ENCODE results near the gene VIT. TPM values are rescaled to one million over a fixed set of nuclear protein-coding genes. Genes with fewer than 3 reads are reported as not detected.
A peak's percentile ranks its signal among the peaks of the same experiment; 100 is the strongest.

VIT gene
- total and polyA plus RNA-seq, 7 donors = 1.2 to 8.5 (median 4.5) TPM

DNA sequence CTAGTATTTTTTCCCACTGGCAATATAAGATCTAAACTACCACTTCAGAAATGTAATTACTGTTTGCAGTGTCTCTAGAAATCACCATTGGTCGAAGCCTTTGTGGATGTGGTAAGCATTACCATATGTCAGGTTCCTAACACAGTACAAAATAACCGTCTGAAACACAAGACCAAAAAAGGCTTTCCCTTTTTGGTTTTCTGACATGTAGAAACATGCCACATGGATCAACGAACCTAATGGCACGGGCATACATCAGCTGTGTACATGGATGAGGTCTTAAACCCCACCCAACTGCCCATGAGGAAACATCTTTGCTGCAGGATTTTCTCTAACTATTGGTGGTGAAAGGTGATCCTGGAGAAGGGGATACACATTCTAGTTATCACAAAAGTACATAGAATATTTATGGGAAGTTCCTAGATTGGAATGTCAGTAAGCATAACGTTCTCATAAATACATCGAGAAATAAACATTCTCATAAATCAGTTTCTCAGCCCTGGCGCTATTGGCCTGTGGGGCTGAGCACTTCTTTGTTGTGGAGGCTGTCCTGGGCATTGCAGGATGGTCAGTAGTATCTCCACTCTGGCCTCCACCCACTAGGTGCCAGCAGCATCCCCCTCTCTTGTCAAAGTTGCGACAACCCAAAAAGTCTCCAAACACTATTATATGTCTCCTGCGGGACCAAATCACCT is 9.0 kb downstream of the VIT start:
- Histone ChIP-seq H3K4me1 (no peaks in the 10 kb centered on the region), H3K27ac (no peak overlapping the region), H3K27me3 (ENCODE audit: insufficient read depth in 3 of 3, low read length in 2 of 3) (no peaks in the 10 kb centered on the region), H3K9me3 (no peaks in the 10 kb centered on the region), H3K36me3 (ENCODE audit: insufficient read depth in 1 of 2, low read depth in 1 of 2) (no peaks in the 10 kb centered on the region), H3K4me3 (no peak overlapping the region)
- 78 to 87% (median 79%) methylated on average over 9 of the region's 9 CpGs for WGBS, 3 donors
- ATAC-seq (peak in 2 of 4 donors; percentile 8 to 30), DNase-seq (peak in 1 of 2 donors; percentile 55)
- intact Hi-C loops (cut with DNase I) = no loop called here
- TF ChIP-seq, protein P1, sequence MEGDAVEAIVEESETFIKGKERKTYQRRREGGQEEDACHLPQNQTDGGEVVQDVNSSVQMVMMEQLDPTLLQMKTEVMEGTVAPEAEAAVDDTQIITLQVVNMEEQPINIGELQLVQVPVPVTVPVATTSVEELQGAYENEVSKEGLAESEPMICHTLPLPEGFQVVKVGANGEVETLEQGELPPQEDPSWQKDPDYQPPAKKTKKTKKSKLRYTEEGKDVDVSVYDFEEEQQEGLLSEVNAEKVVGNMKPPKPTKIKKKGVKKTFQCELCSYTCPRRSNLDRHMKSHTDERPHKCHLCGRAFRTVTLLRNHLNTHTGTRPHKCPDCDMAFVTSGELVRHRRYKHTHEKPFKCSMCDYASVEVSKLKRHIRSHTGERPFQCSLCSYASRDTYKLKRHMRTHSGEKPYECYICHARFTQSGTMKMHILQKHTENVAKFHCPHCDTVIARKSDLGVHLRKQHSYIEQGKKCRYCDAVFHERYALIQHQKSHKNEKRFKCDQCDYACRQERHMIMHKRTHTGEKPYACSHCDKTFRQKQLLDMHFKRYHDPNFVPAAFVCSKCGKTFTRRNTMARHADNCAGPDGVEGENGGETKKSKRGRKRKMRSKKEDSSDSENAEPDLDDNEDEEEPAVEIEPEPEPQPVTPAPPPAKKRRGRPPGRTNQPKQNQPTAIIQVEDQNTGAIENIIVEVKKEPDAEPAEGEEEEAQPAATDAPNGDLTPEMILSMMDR (IDR thresholded peaks at IDR 0.05) = no peak

DNA sequence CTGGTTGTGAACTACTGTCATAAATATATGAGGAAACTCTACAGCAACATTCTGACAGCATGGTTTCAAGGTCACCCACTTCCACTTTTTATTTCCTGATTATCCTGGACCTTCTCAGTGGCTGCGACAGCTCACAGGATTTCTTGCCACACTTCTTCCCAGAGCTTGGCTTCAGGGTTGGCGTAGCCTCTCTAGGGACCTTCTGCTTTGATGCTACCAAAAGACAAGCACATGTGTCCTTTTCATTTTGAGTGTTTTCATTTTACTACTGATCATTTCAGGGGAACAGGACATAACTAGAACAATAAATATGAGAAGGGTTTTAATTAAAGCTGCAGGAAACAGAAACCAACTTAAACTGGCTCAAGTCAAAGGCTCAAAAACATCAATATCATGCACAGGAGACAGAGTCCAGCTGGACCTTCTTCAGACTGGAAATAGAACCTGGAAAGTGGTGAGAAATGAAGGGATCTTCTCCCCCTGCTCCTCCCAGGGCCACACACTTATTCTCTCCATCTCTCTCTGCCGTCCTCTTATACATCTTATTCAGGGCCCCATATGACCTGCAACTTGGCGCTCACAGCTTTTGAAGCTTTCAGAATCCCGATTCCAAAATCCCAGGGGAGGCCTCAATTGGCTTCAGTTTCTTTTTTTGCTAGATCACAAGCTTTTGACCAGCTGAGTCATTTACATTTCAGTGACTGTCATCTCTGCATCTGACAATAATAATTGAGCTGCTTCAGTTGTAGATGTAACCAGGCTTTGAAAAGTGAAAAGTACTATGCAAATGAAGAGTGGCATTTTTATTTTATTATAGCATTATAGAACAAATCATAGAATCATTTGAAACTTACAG is 9.7 kb downstream of the VIT start:
- Histone ChIP-seq H3K4me1 (no peaks in the 10 kb centered on the region), H3K27ac (no peak overlapping the region), H3K36me3 (ENCODE audit: insufficient read depth in 1 of 2, low read depth in 1 of 2) (no peaks in the 10 kb centered on the region), H3K9me3 (no peaks in the 10 kb centered on the region), H3K4me3 (no peak overlapping the region), H3K27me3 (ENCODE audit: insufficient read depth in 3 of 3, low read length in 2 of 3) (no peaks in the 10 kb centered on the region)
- TF ChIP-seq, protein P1 (IDR thresholded peaks at IDR 0.05) = no peak
- ATAC-seq (peak in 2 of 4 donors; percentile 35 to 67), DNase-seq (peak in 1 of 2 donors; percentile 57)
- intact Hi-C loops (cut with DNase I) = no loop called here
- WGBS, 3 donors = 37 to 47% (median 40%) methylated on average over 5 of the region's 5 CpGs

GRCh38 chr2:36707050-36707449 is 10.5 kb downstream of the VIT start:
- no peaks in the 10 kb centered on the region for H3K9me3 ChIP-seq
- H3K4me1 ChIP-seq = no peaks in the 10 kb centered on the region
- H3K27ac ChIP-seq = peak overlapping the region; percentile 30
- H3K4me3 ChIP-seq = no peak overlapping the region
- WGBS, 3 donors = 53 to 81% (median 64%) methylated on average over 5 of the region's 5 CpGs
- H3K36me3 ChIP-seq (ENCODE audit: insufficient read depth in 1 of 2, low read depth in 1 of 2) = no peaks in the 10 kb centered on the region
- DNase-seq (peak; percentile 24 to 58), ATAC-seq (peak in 2 of 4 donors; percentile 34 to 38)
- TF ChIP-seq, protein P1 (IDR thresholded peaks at IDR 0.05) = no peak
- H3K27me3 ChIP-seq (ENCODE audit: insufficient read depth in 3 of 3, low read length in 2 of 3) = no peaks in the 10 kb centered on the region
- intact Hi-C loops (cut with DNase I) = no loop called here

GRCh38 chr2:36708041-36708741 is 11.7 kb downstream of the VIT start:
- TF ChIP-seq, protein P1 (IDR thresholded peaks at IDR 0.05) = no peak
- no peaks in the 10 kb centered on the region for H3K27me3 ChIP-seq (ENCODE audit: insufficient read depth in 3 of 3, low read length in 2 of 3)
- intact Hi-C loops (cut with DNase I) = no loop called here
- peak overlapping the region; percentile 30 for H3K27ac ChIP-seq
- H3K4me1 ChIP-seq = no peaks in the 10 kb centered on the region
- no peak overlapping the region for H3K4me3 ChIP-seq
- ATAC-seq (peak; percentile 42 to 59 (median 56)), DNase-seq (no peak)
- no peaks in the 10 kb centered on the region for H3K36me3 ChIP-seq (ENCODE audit: insufficient read depth in 1 of 2, low read depth in 1 of 2)
- H3K9me3 ChIP-seq = no peaks in the 10 kb centered on the region
- 24 to 32% (median 24%) methylated on average over 8 of the region's 8 CpGs for WGBS, 3 donors
